HepG2 (cell line): ENCODE data around the gene CD7. TPM values are rescaled to one million over a fixed set of nuclear protein-coding genes. Genes with fewer than 3 reads are reported as not detected.
A peak's percentile ranks its signal among the peaks of the same experiment; 100 is the strongest.

Experiments used
- AGO2 ChIP-seq: fragments of 200-400 bp; formaldehyde crosslinking; optimal IDR thresholded peaks from 2 replicates; pipeline ENCODE3; 2017; ENCODE audit warnings: mild to moderate bottlenecking, low read depth, low read length, moderate library complexity
- ARNT2 ChIP-seq: sonication (generic); formaldehyde crosslinking; IDR thresholded peaks from 2 replicates; pipeline ENCODE4 v1.8.0; 2022; ENCODE audit warnings: mild to moderate bottlenecking, low read depth, missing genetic modification reagents, moderate library complexity
- ATF7-NPFF ChIP-seq: sonication (generic); formaldehyde crosslinking; IDR thresholded peaks from 2 replicates; pipeline ENCODE4 v1.8.1; 2023; ENCODE audit warnings: mild to moderate bottlenecking, low read depth, missing genetic modification reagents, moderate library complexity
- CENPT ChIP-seq: sonication (generic); formaldehyde crosslinking; IDR thresholded peaks from 2 replicates; pipeline ENCODE4 v1.8.0; 2022; ENCODE audit warnings: low read depth, mild to moderate bottlenecking, moderate library complexity, missing genetic modification reagents
- HNRNPLL ChIP-seq: fragments of 200-400 bp; formaldehyde crosslinking; IDR thresholded peaks from 2 replicates; pipeline ENCODE4 v1.6.1; 2017; ENCODE audit warnings: mild to moderate bottlenecking, low read depth, low read length; ENCODE audit not compliant: poor library complexity, severe bottlenecking
- MXD4 ChIP-seq: IDR thresholded peaks from 2 replicates; pipeline ENCODE4 v1.6.1; 2016; ENCODE audit warnings: mild to moderate bottlenecking, missing biosample characterization, missing genetic modification reagents
- NFKB2 ChIP-seq: sonication (generic); formaldehyde crosslinking; IDR thresholded peaks from 2 replicates; pipeline ENCODE4 v1.4.0; 2020; ENCODE audit warnings: missing genetic modification reagents, borderline replicate concordance
- SMARCE1 ChIP-seq: fragments of 450-650 bp; IDR thresholded peaks from 2 replicates; pipeline ENCODE4 v1.6.1; 2017; ENCODE audit warnings: borderline replicate concordance
- SOX6 ChIP-seq, 2 experiments: fragments of 450-650 bp in 1 of 2; sonication (generic) in 1 of 2; formaldehyde crosslinking in 1 of 2; IDR thresholded peaks; 2 replicates each; pipeline versions ENCODE4 v1.4.0 to v1.6.1; 2017 to 2020; ENCODE audit warnings: antibody characterized with exemption in 1 of 2, mild to moderate bottlenecking in 1 of 2, missing genetic modification reagents in 1 of 2
- SP140L ChIP-seq: sonication (generic); formaldehyde crosslinking; IDR thresholded peaks from 2 replicates; pipeline ENCODE4 v1.4.0; 2020; ENCODE audit warnings: missing genetic modification reagents, borderline replicate concordance
- ZBTB7B ChIP-seq: sonication (generic); formaldehyde crosslinking; IDR thresholded peaks from 2 replicates; pipeline ENCODE4 v1.4.0; 2020; ENCODE audit warnings: missing genetic modification reagents
- ZFP36L1 ChIP-seq: sonication (generic); formaldehyde crosslinking; IDR thresholded peaks from 2 replicates; pipeline ENCODE4 v1.8.0; 2022; ENCODE audit warnings: mild to moderate bottlenecking, missing genetic modification reagents, moderate library complexity
- ZIK1 ChIP-seq: sonication (generic); formaldehyde crosslinking; IDR thresholded peaks from 2 replicates; pipeline ENCODE4 v1.5.0; 2020; ENCODE audit warnings: mild to moderate bottlenecking, low read depth, missing genetic modification reagents, borderline replicate concordance
- ZMYM4 ChIP-seq: sonication (generic); formaldehyde crosslinking; IDR thresholded peaks from 2 replicates; pipeline ENCODE4 v1.8.1; 2023; ENCODE audit warnings: mild to moderate bottlenecking, missing genetic modification reagents
- ZNF138 ChIP-seq: sonication (generic); formaldehyde crosslinking; IDR thresholded peaks from 2 replicates; pipeline ENCODE4 v1.5.0; 2020; ENCODE audit warnings: mild to moderate bottlenecking, low read depth, missing genetic modification reagents
- ZNF143 ChIP-seq: sonication (generic); formaldehyde crosslinking; IDR thresholded peaks from 2 replicates; pipeline ENCODE4 v1.4.0; 2020; ENCODE audit warnings: missing genetic modification reagents
- ZNF430 ChIP-seq: sonication (generic); formaldehyde crosslinking; IDR thresholded peaks from 2 replicates; pipeline ENCODE4 v1.9.0; 2021; ENCODE audit warnings: mild to moderate bottlenecking, missing genetic modification reagents
- ZNF644 ChIP-seq: IDR thresholded peaks from 2 replicates; pipeline ENCODE4 v1.6.1; 2016; ENCODE audit warnings: low read depth
- ZNF724P ChIP-seq: sonication (generic); formaldehyde crosslinking; IDR thresholded peaks from 2 replicates; pipeline ENCODE4 v1.8.0; 2022; ENCODE audit warnings: missing genetic modification reagents, borderline replicate concordance
- ZSCAN21 ChIP-seq: sonication (generic); formaldehyde crosslinking; IDR thresholded peaks from 2 replicates; pipeline ENCODE4 v1.8.0; 2022; ENCODE audit warnings: mild to moderate bottlenecking, missing genetic modification reagents, moderate library complexity, borderline replicate concordance
- polyA plus RNA-seq, 8 experiments: library from polyadenylated mRNA; depleted of rRNA in 3 of 8; stranded (reverse) in 7 of 8; unstranded in 1 of 8; fragments of >200 nt; fragmentation: Illumina TruSeq in 4 of 8; extraction: Trizol in 4 of 8; gene quantifications; 2 replicates each; pipeline versions ENCODE4 v1.2.1 to v1.2.3, GENCODE V29; 2011 to 2016; ENCODE audit warnings: low read depth in 4 of 8, missing spikeins in 1 of 8, mixed read lengths in 1 of 8; ENCODE audit not compliant: insufficient read depth in 1 of 8
- total RNA-seq, 5 experiments: library from RNA; depleted of rRNA; stranded (reverse); fragments of >200 nt; fragmentation: Illumina TruSeq; extraction: Trizol; gene quantifications; 2 replicates each; pipeline ENCODE4 v1.2.3, GENCODE V29; 2016; ENCODE audit warnings: low read depth in 1 of 5
- TF ChIP-seq, protein P1 (sequence below), 2 experiments: sonication (generic) in 1 of 2; formaldehyde crosslinking in 1 of 2; IDR thresholded peaks; 2 replicates each; pipeline versions ENCODE4 v1.4.0 to v1.6.1; 2018 to 2020; ENCODE audit warnings: missing genetic modification reagents in 2 of 2, borderline replicate concordance in 1 of 2, low read depth in 1 of 2, mild to moderate bottlenecking in 1 of 2, missing biosample characterization in 1 of 2
- TF ChIP-seq, protein P2 (sequence below): IDR thresholded peaks from 2 replicates; pipeline ENCODE4 v1.6.1; 2018; ENCODE audit warnings: missing genetic modification reagents, mild to moderate bottlenecking, missing compliant biosample characterization

The CD7 gene
- total and polyA plus RNA-seq, 2 of the 13 experiments (the other 11 are each of a cell fraction or from before 2014, with no cell fraction given): 67.6 to 76.4 TPM

- peak; percentile 36; the same call in 1 of the 2 replicates for TF ChIP-seq MXD4 (CRISPR knock-in tag)
- TF ChIP-seq NFKB2 (CRISPR knock-in tag): 0 out of 2 replicates have a peak, but pooled peaks have one; percentile 7
- TF ChIP-seq ZNF138 (CRISPR knock-in tag): no peak
- no peak for TF ChIP-seq ZNF143 (CRISPR knock-in tag)
- TF ChIP-seq ATF7-NPFF: peak; percentile 50; the same call in 1 of the 2 replicates
- TF ChIP-seq ZMYM4: peak; percentile 32; the same call in 1 of the 2 replicates
- no peak for TF ChIP-seq ZNF644
- TF ChIP-seq ARNT2 (CRISPR knock-in tag): peak; percentile 63; the same call in 1 of the 2 replicates
- no peak for TF ChIP-seq SMARCE1
- no peak for TF ChIP-seq SOX6 (IDR thresholded peaks at IDR 0.05)
- TF ChIP-seq SOX6 (CRISPR knock-in tag; IDR thresholded peaks at IDR 0.05): peak; percentile 10; the same call in 1 of the 2 replicates
- TF ChIP-seq AGO2: peak; percentile 12
- TF ChIP-seq CENPT (CRISPR knock-in tag): 0 out of 2 replicates have a peak, but pooled peaks have one; percentile 65
- 0 out of 2 replicates have a peak, but pooled peaks have one; percentile 33 for TF ChIP-seq SP140L (CRISPR knock-in tag)
- TF ChIP-seq, protein P1, sequence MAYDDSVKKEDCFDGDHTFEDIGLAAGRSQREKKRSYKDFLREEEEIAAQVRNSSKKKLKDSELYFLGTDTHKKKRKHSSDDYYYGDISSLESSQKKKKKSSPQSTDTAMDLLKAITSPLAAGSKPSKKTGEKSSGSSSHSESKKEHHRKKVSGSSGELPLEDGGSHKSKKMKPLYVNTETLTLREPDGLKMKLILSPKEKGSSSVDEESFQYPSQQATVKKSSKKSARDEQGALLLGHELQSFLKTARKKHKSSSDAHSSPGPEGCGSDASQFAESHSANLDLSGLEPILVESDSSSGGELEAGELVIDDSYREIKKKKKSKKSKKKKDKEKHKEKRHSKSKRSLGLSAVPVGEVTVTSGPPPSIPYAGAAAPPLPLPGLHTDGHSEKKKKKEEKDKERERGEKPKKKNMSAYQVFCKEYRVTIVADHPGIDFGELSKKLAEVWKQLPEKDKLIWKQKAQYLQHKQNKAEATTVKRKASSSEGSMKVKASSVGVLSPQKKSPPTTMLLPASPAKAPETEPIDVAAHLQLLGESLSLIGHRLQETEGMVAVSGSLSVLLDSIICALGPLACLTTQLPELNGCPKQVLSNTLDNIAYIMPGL (CRISPR knock-in tag; IDR thresholded peaks at IDR 0.05; ENCODE audit: borderline replicate concordance in 1 of 2, low read depth in 1 of 2): peak; percentile 73 to 86; a peak in 3 of 4 replicates
- peak; percentile 82; the same call in 1 of the 2 replicates for TF ChIP-seq ZSCAN21 (CRISPR knock-in tag)
- peak; percentile 80; the same call in 1 of the 2 replicates for TF ChIP-seq ZNF724P
- TF ChIP-seq ZNF430 (CRISPR knock-in tag): peak; percentile 33; the same call in 1 of the 2 replicates
- 0 out of 2 replicates have a peak, but pooled peaks have one; percentile 48 for TF ChIP-seq ZIK1 (CRISPR knock-in tag)
- peak; percentile 77; the same call in 1 of the 2 replicates for TF ChIP-seq ZBTB7B
- TF ChIP-seq HNRNPLL: peak; percentile 9
- TF ChIP-seq, protein P2, sequence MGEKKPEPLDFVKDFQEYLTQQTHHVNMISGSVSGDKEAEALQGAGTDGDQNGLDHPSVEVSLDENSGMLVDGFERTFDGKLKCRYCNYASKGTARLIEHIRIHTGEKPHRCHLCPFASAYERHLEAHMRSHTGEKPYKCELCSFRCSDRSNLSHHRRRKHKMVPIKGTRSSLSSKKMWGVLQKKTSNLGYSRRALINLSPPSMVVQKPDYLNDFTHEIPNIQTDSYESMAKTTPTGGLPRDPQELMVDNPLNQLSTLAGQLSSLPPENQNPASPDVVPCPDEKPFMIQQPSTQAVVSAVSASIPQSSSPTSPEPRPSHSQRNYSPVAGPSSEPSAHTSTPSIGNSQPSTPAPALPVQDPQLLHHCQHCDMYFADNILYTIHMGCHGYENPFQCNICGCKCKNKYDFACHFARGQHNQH (CRISPR knock-in tag): peak; percentile 19; the same call in 1 of the 2 replicates
- peak; percentile 70; the same call in 1 of the 2 replicates for TF ChIP-seq ZFP36L1 (CRISPR knock-in tag)
These were observed 3.8 kb upstream of the CD7 start (continued) for GRCh38 chr17:82320956-82321927.
